Stimulated activated CD8-positive, alpha-beta memory T cell treated with anti-CD3 and anti-CD28 coated beads, Interleukin-12 subunit alpha, Interleukin-12 subunit beta, amount 100 ng/mL, for 1 hour (primary cell): ENCODE measurements around the gene SEMA4B.
"Not testable (repeated sequence)": the region's sequence is repeated elsewhere in the genome, so short reads cannot be mapped to it uniquely, and the experiment has no call there.

Experiments used
- DNase-seq: peaks from one replicate; pipeline ENCODE4 v3.0.0-alpha.2; 2020; ENCODE audit warnings: low read depth

Gene SEMA4B

GRCh38 chr15:90261811-90262210 lies 60.7 kb downstream of the SEMA4B start:
- DNase-seq, result no peak

- no peak for DNase-seq
Observed at GRCh38 chr15:90262426-90262825, 61.3 kb downstream of the SEMA4B start.

- DNase-seq, result no peak
Observed at GRCh38 chr15:90264671-90265070, 63.5 kb downstream of the SEMA4B start.

DNA sequence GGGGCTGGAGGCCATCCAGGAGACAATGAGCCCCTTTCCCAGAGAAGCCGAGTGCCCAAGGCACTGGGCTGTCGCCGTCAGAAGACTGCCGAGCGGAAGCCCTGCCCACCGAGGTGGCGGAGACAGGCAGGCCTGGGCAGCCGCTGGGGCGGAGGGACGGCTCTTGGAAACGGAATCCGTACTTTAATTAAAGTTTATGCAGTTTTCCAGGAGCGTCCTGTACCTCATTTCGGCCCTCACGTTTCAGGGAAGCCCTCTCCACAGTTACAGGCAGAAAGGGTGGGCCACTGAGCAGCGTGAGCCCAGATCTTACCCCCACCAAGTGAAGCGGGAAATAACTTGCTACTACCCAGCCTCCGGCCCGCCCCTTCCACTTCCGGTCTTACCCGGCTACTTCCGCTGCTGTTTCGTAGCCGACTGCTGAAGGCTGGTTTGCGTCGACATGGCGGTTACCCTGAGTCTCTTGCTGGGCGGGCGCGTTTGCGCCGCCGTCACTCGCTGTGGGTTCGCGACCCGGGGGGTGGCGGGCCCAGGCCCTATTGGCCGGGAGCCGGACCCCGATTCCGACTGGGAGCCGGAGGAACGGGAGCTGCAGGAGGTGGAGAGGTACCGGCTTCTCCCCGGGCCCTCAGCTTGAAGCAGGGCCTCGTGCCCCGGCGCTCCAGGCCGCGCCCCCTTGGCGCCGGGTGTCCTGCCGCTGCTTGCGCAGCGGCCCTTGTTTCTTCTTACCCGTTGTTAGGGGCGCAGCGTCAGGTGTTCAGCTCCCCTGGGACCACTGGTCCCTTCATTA lies 64.3 kb downstream of the SEMA4B start, which contains the start of gene NGRN:
Gene NGRN (plus strand): TSS at position 402 of the 790 bp plus-strand sequence. CDS start 41 bp downstream, at position 443.
- peak; percentile 85 for DNase-seq

GRCh38 chr15:90266061-90266431 lies 64.9 kb downstream of the SEMA4B start:
- no peak for DNase-seq

DNA sequence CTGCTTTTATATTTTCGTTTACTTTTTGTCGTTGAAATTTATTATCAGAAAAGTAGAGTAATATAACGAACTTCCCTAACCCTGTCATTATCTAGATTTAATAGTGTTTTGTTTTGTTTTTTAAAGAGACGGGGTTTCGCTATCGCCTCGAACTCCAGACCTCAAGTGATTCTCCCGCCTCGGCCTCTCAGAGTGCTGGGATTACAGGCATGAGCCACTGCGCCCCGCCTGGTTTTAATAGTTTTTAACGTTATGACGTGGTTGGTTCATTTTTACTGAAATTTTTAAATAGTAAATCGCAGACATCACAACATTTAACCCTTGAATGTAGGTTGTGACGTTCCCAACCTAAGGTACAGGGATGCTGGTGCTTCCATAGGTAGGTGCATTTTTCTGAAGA lies 65.4 kb downstream of the SEMA4B start:
- no peak for DNase-seq

DNA sequence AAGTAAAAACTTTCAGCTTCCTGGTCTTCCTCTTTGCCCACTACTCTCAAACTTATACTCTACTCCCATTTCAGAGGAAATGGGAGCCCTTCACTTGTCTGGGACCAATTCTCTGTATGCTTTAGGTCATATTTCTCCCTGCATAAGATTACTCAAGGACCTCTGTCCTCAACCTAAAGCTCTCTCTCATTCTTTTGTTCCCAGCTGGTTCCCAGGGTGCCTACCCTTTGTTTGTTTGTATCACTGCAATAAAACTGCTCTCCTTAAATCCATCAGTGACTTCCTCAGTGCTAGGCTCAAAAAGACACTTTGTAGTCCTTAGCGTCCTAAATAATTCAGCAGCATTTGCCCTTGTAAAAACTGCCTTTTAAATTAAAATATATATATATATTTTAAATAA lies 67.3 kb downstream of the SEMA4B start:
- no peak for DNase-seq

- no peak for DNase-seq
Observed at GRCh38 chr15:90270502-90271150, 69.5 kb downstream of the SEMA4B start.

DNA sequence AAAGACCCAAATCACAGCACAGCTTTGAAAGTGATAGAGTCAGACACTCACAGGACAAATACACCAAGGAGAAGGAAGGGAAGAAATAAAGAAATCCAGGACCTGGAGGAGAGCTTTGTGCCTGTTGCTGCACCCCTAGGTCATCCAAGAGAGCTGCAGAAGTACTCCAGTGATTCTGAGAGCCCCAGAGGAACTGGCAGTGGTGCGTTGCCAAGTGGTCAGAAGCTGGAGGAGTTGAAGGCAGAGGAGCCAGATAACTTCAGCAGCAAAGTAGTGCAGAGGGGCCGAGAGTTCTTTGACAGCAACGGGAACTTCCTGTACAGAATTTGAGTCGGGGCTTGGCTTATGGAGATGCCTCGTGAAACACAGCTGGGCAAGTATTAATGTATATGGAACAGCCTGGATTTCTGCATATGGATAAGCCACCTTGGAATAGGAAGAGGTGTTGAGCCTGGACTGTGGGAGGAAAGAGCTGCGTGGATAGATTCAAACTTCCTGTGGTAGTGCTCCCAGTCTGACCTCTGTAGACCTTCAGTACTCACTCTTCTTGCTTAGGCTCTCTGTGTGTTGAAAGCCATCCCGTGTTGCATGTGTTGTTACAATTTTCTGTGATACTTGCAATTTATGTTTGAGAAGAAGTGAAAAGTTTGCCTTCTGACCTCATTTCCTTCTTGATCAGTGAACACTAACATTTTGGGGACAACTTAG lies 70.5 kb downstream of the SEMA4B start:
- no peak for DNase-seq

DNA sequence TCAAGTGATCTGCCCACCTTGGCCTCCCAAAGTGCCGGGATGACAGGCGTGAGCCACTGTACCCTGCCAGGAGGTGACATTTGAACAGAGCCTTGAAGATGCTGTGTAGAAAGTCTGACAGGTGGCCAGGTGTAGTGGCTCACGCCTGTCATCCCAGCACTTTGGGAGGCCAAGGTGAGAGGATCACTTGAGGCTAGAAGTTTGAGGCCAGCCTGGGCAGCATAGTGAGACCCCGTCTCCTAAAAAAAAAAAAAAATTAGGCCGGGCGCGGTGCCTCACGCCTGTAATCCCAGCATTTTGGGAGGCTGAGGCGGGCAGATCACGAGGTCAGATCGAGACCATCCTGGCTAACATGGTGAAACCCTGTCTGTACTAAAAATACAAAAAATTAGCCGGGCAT lies 77.3 kb downstream of the SEMA4B start:
- DNase-seq, result not testable (repeated sequence)
